Pancreas (tissue), 10 donors: ENCODE results near the gene ZNF613. TPM values are rescaled to one million over a fixed set of nuclear protein-coding genes. Genes with fewer than 3 reads are reported as not detected.
A peak's percentile ranks its signal among the peaks of the same experiment; 100 is the strongest.
"Not testable (repeated sequence)": the region's sequence is repeated elsewhere in the genome, so short reads cannot be mapped to it uniquely, and the experiment has no call there.

Source experiments
- ATAC-seq, 4 donors: fragments of 200-7000 bp; cut with Tn5 transposase; one replicate each; pipeline versions ENCODE4 v1.8.0 to v1.9.1; 2020; ENCODE audit warnings: mild to moderate bottlenecking in 4 of 4, moderate library complexity in 4 of 4
- DNase-seq, 6 donors: peaks; one replicate each; pipeline ENCODE4 v3.0.0-alpha.2; 2020
- FAIRE-seq: peaks from 2 replicates; lab custom pipeline; 2012; peaks lifted over from hg19 to GRCh38; lab: Jason Lieb, UNC
- H3K27ac ChIP-seq, 4 donors: fragments of 200-600 bp; sonication (generic); 1 replicate in 3 of 4; 2 replicates in 1 of 4; pipeline versions ENCODE4 v1.5.0 to v1.8.0; 2020
- H3K27me3 ChIP-seq, 4 donors: fragments of 200-600 bp; one replicate each; pipeline ENCODE4 v1.8.0; 2021
- H3K36me3 ChIP-seq, 3 donors: fragments of 200-600 bp; sonication (generic) in 1 of 3; one replicate each; pipeline versions ENCODE4 v1.5.0 to v1.8.0; 2020 to 2021
- H3K4me1 ChIP-seq, 3 donors: fragments of 200-600 bp; one replicate each; pipeline ENCODE4 v1.8.0; 2021
- H3K4me3 ChIP-seq, 4 donors: fragments of 200-600 bp; sonication (generic) in 2 of 4; one replicate each; pipeline versions ENCODE4 v1.5.0 to v1.8.0; 2020 to 2021
- H3K9me3 ChIP-seq, 4 donors: fragments of 200-600 bp; one replicate each; pipeline ENCODE4 v1.8.0; 2021
- WGBS, 2 donors: extraction: QIAGEN DNeasy Blood & Tissue Kit; methylation state at CpG; one replicate each; pipeline ENCODE4 v1.1.7; 2013; 5-methylcytosine and 5-hydroxymethylcytosine counted together
- intact Hi-C, 3 donors: fragments of 100-400 bp; cut with DNase I; formaldehyde crosslinking; loops; one replicate each; pipeline versions ENCODE4 v1.11.1 to v1.14.2; 2022
- polyA plus RNA-seq, 2 donors: library from polyadenylated mRNA; stranded (reverse); fragments of 200-250 nt; gene quantifications; one replicate each; pipeline ENCODE4 v1.2.3, GENCODE V29; 2013
- total RNA-seq, 6 donors: library from RNA; stranded (reverse); fragmentation: NEBNext Ultra II Directional in 4 of 6; extraction: Animal tissue kit (Norgen Biotek cat#: 25700) in 4 of 6; gene quantifications; one replicate each; pipeline versions ENCODE4 v1.2.1 to v1.2.4, GENCODE V29; 2021 to 2023
- TF ChIP-seq, protein P1 (sequence below), 4 donors: fragments of 200-600 bp; sonication (generic) in 3 of 4; IDR thresholded peaks; one replicate each; pipeline versions ENCODE4 v1.5.0 to v1.8.0; 2021; ENCODE audit warnings: antibody characterized with exemption in 4 of 4
- donor health status: healthy with polysubstance abuse.
- donor health status: DM: no; HTN: no; CAD: no; lungs with moderate emphysema.
- donor health status: DM: no; HTN: no; CAD: no.
- donor health status: control.
- donor health status: control.
- donor health status: Bipolar disorder and iron deficiency.
- donor health status: DM: yes; HTN: yes; CAD: no.
- donor health status: DM: no; HTN: no; CAD: no.
- donor health status: DM: no; HTN: no; CAD: no.
- donor health status: DM: yes; HTN: yes; CAD: no.

Gene ZNF613
- total and polyA plus RNA-seq, 8 donors, result 0.83 to 3.4 (median 1.8) TPM

DNA sequence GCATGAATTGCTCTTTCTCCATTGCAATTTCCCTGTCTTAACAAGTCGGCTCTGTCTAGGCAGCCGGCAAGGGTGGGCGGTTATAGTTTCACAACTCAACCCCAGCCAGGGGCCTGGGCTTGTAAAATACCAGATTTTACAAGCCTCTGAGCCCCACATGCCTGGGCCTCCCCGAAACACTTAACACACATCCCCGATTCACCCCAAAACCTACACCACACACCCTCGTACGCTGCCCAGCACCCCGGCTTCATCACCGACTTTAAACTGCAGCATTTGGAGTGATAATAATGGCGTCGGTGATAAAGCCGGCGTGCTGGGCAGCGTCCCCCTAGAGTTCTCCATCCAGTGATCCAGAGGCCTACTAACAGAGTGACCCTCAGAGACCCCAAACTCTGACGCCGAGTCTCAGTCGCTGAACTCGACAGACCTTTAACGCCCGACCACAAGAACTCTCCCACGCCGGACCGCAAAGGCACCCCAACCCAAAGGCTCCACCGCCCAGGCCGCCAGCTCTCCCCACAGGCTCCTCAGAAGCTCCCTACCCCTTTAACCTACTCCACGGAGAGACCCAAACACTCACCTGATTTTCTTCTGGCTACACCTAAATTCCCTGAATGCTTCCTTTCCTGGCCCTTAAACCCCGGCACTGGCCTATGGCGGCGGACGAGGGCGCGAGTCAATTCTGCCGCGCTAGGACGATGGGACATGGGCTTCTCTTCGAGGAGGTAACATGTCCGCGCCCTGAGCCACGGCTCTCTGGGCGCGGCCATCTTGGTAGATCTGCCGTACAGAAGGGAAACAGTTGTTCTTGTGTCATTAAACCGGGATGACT lies 22.7 kb upstream of the ZNF613 start, which contains the start of gene ZNF649:
ZNF649 (minus strand) TSS at position 687 of the 835 bp plus-strand sequence. CDS start 4,910 bp downstream, outside the sequence.
- Histone ChIP-seq H3K27me3 (peaks cover 0 to 5% (median 0%) of the 10 kb centered on the region in 4 donors), H3K9me3 (no peaks in the 10 kb centered on the region), H3K27ac (peak within 1 kb of the TSS; percentile 30 to 78 (median 55)), H3K4me1 (peaks cover 0 to 8% (median 0%) of the 10 kb centered on the region in 3 donors), H3K36me3 (peaks cover 1 to 4% (median 2%) of the 10 kb centered on the region in 3 donors), H3K4me3 (peak within 1 kb of the TSS; percentile 54 to 82 (median 66))
- intact Hi-C loops, result no loop called here
- ATAC-seq, result peak; percentile 100
- peak; percentile 82 to 95 (median 86) for DNase-seq
- 0 to 1% methylated on average over 43 of the region's 43 CpGs for WGBS, 2 donors
- TF ChIP-seq, protein P1, sequence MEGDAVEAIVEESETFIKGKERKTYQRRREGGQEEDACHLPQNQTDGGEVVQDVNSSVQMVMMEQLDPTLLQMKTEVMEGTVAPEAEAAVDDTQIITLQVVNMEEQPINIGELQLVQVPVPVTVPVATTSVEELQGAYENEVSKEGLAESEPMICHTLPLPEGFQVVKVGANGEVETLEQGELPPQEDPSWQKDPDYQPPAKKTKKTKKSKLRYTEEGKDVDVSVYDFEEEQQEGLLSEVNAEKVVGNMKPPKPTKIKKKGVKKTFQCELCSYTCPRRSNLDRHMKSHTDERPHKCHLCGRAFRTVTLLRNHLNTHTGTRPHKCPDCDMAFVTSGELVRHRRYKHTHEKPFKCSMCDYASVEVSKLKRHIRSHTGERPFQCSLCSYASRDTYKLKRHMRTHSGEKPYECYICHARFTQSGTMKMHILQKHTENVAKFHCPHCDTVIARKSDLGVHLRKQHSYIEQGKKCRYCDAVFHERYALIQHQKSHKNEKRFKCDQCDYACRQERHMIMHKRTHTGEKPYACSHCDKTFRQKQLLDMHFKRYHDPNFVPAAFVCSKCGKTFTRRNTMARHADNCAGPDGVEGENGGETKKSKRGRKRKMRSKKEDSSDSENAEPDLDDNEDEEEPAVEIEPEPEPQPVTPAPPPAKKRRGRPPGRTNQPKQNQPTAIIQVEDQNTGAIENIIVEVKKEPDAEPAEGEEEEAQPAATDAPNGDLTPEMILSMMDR (IDR thresholded peaks at IDR 0.05), result no peak
- peak; percentile 49 for FAIRE-seq

DNA sequence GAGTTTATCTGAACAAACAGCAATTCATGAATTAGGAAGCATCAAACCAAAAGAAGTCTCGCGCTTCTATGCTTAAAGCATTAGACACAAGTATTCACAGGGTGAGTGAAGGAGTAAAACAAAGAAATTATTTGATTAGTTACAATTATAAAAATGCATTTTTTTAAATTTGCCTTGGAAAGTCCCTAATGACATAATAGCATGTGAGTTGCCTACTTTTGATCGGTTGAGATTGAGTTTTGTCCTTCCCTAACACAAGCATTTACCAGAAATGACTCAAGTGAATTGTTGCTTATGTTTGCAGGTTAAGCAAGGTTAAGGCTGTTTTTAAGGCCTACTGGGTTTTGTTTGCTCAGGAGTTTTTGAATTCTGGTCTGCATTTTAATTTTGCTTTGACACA lies 22.1 kb upstream of the ZNF613 start:
- intact Hi-C loops, result no loop called here
- no peak overlapping the region for H3K27ac ChIP-seq
- TF ChIP-seq, protein P1 (IDR thresholded peaks at IDR 0.05), result no peak
- peak overlapping the region in 1 of 4 donors; percentile 71 for H3K4me3 ChIP-seq
- H3K4me1 ChIP-seq, result peaks cover 0 to 8% (median 0%) of the 10 kb centered on the region in 3 donors
- no peaks in the 10 kb centered on the region for H3K9me3 ChIP-seq
- ATAC-seq (peak in 1 of 4 donors; percentile 5), DNase-seq (no peak), FAIRE-seq (no peak)
- H3K27me3 ChIP-seq, result peaks cover 0 to 5% (median 0%) of the 10 kb centered on the region in 4 donors
- H3K36me3 ChIP-seq, result no peaks in the 10 kb centered on the region
- 41 to 42% methylated on average over 3 of the region's 3 CpGs for WGBS, 2 donors

DNA sequence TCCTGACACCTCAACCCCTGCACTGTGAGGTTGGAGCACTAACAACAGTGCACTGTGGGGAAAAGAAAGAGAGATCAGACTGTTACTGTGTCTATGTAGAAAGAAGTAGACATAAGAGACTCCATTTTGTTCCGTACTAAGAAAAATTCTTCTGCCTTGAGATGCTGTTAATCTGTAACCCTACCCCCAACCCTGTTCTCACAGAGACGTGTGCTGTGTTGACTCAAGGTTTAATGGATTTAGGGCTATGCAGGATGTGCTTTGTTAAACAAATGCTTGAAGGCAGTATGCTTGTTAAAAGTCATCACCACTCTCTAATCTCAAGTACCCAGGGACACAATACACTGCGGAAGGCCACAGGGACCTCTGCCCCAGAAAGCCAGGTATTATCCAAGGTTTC lies 21.6 kb upstream of the ZNF613 start:
- intact Hi-C loops, DNase-seq: not testable (repeated sequence)

GRCh38 chr19:51906108-51906507 lies 21.2 kb upstream of the ZNF613 start:
- intact Hi-C loops, H3K36me3 ChIP-seq, ATAC-seq, DNase-seq, FAIRE-seq, H3K4me1 ChIP-seq, H3K9me3 ChIP-seq, H3K4me3 ChIP-seq, H3K27me3 ChIP-seq, H3K27ac ChIP-seq: not testable (repeated sequence)
- WGBS, 2 donors, result 36 to 42% methylated on average over 9 of the region's 9 CpGs

More for the DNA sequence above, 21.6 kb upstream of the ZNF613 start:
- H3K27me3 ChIP-seq, H3K4me1 ChIP-seq, ATAC-seq, H3K36me3 ChIP-seq, H3K4me3 ChIP-seq, H3K9me3 ChIP-seq, FAIRE-seq, H3K27ac ChIP-seq: not testable (repeated sequence)
- WGBS, 2 donors, result 63 to 66% methylated on average over 3 of the region's 3 CpGs

DNA sequence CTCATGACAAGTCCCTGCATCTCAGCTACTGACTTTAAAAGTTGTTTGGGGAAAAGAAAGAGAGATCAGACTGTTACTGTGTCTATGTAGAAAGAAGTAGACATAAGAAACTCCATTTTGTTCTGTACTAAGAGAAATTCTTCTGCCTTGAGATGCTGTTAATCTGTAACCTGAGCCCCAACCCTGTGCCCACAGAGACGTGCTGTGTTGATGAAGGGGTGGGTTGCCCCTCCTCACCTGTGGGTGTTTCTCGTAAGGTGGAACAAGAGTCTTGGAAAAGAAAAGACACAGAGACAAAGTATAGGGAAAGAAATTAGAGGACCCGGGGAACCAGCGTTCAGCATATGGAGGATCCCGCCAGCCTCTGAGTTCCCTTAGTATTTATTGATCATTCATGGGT lies 19.3 kb upstream of the ZNF613 start:
- WGBS, 2 donors, result 13 to 19% methylated on average over 5 of the region's 5 CpGs
- FAIRE-seq, H3K9me3 ChIP-seq, DNase-seq, ATAC-seq, H3K27me3 ChIP-seq, H3K4me1 ChIP-seq, intact Hi-C loops, H3K4me3 ChIP-seq, H3K36me3 ChIP-seq, H3K27ac ChIP-seq: not testable (repeated sequence)

DNA sequence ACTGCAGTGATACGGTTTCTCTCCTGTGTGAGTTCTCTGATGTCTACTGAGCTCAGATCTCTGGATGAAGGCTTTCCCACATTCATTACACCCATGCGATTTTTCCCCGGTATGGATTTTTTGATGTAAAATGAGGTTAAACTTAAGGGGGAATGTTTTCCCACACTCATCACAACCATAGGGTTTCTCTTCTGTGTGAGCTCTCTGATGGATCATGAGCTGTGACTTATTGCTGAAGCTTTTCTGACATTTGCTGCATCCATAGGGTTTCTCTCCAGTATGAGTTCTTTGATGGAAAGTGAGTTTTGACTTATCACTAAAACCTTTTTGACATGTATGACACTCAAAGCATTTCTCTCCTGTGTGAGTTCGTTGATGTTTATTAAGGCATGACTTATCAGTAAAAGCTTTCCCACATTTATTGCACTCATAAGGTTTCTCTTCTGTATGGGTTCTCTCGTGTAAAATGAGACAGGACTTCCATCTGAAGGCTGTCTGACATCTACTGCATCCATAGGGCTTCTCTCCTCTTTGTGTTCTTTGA lies 11.9 kb upstream of the ZNF613 start:
- no peaks in the 10 kb centered on the region for H3K36me3 ChIP-seq
- intact Hi-C loops, result no loop called here
- 52 to 58% methylated on average over 5 of the region's 5 CpGs for WGBS, 2 donors
- H3K27me3 ChIP-seq, result no peaks in the 10 kb centered on the region
- no peak overlapping the region for H3K27ac ChIP-seq
- no peaks in the 10 kb centered on the region for H3K4me1 ChIP-seq
- no peak overlapping the region for H3K4me3 ChIP-seq
- H3K9me3 ChIP-seq, result no peaks in the 10 kb centered on the region
- TF ChIP-seq, protein P1 (IDR thresholded peaks at IDR 0.05), result no peak
- FAIRE-seq (no peak), ATAC-seq (no peak), DNase-seq (no peak)
